ENCODE data around the gene FALEC.

Gene FALEC

DNA sequence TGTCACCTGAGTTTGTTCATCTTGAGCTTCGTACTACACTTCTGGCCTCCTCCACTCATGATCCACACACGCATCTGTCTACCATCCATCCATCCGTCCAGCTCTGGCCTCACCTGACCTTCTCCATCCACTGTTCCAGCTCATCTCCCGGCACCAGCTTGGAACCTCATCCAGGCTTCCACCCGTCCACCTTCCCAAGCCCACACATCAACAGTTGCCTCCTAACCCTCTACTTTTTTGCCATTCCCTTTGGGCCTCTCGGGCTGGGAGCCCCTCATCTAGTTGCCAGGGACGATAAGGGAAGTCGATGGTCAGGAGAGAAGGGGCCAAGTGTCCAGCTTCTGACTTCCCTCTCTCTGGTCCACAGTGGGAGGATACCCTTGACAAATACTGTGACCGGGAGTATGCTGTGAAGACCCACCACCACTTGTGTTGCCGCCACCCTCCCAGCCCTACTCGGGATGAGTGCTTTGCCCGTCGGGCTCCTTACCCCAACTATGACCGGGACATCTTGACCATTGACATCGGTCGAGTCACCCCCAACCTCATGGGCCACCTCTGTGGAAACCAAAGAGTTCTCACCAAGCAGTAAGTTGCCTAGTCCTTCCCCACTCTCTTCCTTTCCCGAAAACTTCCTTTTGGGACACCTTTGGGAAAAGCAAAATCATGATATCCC, 3.4 kb upstream of the FALEC start:
- H3K27ac ChIP-seq: no peak overlapping the region
- TF ChIP-seq ZFX (IDR thresholded peaks at IDR 0.05): no peak

DNA sequence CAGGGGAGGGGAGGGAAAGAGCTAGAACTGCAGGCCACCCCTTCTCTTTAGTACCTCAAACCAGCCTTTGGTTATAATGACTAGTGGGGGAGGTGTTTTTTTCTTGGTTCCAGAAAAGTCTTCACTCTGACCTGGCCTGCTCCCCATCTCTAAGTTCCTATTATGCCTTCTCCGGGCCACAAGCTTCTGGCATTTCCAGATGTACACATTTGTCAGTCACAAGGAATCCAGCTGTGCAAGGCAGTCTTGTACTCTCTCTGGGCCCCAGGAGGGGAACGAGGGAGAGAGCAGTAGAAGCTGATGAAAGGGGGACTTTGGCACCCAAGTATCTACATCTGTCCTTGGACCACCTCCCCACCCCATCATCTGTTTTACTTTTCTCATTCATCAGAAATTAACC, 2.7 kb upstream of the FALEC start:
- no peak for TF ChIP-seq ZFX (IDR thresholded peaks at IDR 0.05)
- TF ChIP-seq, protein P1, sequence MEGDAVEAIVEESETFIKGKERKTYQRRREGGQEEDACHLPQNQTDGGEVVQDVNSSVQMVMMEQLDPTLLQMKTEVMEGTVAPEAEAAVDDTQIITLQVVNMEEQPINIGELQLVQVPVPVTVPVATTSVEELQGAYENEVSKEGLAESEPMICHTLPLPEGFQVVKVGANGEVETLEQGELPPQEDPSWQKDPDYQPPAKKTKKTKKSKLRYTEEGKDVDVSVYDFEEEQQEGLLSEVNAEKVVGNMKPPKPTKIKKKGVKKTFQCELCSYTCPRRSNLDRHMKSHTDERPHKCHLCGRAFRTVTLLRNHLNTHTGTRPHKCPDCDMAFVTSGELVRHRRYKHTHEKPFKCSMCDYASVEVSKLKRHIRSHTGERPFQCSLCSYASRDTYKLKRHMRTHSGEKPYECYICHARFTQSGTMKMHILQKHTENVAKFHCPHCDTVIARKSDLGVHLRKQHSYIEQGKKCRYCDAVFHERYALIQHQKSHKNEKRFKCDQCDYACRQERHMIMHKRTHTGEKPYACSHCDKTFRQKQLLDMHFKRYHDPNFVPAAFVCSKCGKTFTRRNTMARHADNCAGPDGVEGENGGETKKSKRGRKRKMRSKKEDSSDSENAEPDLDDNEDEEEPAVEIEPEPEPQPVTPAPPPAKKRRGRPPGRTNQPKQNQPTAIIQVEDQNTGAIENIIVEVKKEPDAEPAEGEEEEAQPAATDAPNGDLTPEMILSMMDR (conservative IDR thresholded peaks at IDR 0.05): no peak
- no peak overlapping the region for H3K27ac ChIP-seq

DNA sequence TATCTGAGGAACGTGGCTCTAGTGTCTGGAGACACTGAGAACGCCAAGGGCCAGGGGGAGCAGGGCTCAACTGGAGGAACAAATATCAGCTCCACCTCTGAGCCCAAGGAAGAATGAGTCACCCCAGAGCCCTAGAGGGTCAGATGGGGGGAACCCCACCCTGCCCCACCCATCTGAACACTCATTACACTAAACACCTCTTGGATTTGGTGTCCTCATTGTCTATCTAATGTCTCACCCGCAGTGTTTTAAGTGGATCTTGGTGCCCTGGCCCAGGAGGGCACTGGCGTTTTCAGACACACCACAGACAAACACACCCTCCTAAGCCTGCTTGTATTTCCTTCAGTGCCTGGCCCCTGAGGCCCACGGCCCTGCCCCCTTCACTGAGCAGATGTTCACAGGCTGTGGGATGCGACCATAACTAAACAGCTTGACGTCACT, 2.2 kb upstream of the FALEC start:
- H3K27ac ChIP-seq: no peak overlapping the region
- no peak for TF ChIP-seq ZFX (IDR thresholded peaks at IDR 0.05)
- TF ChIP-seq, protein P1 (conservative IDR thresholded peaks at IDR 0.05): no peak

DNA sequence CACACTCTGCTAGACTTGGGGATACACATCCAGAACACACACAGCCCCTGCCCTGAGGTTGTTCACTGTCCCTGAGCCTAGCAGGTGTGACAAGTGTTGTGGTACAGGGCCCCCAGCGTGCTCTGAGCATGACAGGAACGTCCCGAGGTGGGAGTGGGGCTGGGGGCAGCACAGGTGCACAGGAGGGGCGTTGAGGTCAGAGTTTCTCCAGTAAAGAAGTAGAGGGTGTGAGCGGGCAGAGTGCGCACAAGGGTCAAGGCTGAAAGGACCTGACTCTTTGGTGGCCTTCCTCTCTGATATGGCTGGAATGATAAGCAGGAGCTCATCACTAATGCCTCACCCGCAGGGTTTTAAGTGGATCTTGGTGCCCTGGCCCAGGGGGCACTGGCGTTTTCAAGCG, 1.3 kb upstream of the FALEC start:
- H3K27ac ChIP-seq: peak overlapping the region; percentile 75; the same call in 1 of the 2 replicates
- no peak for TF ChIP-seq ZFX (IDR thresholded peaks at IDR 0.05)
- TF ChIP-seq, protein P1 (conservative IDR thresholded peaks at IDR 0.05): no peak

DNA sequence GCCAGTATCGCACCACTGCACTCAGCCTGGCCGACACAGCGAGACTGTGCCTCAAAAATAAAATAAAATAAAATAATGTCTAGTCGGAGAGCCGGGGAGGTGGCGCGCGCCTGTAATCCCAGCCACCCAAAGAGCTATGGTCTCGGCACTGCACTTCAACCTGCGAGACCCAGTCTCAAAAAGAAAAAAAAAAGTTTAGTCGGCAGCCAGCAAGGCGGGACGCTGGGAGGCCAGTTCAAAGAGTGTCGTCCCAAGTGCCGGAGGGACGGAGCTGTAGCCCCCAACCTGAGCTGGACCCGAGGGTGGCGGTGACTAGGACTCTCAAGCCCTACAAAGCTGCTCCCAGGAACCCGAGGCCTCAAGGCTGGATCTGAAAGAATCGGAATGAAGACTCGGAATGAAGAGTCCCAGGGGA, 632 bp upstream of the FALEC start:
- TF ChIP-seq, protein P1 (conservative IDR thresholded peaks at IDR 0.05): no peak
- TF ChIP-seq ZFX (IDR thresholded peaks at IDR 0.05): no peak
- H3K27ac ChIP-seq: peak overlapping the region; percentile 75

DNA sequence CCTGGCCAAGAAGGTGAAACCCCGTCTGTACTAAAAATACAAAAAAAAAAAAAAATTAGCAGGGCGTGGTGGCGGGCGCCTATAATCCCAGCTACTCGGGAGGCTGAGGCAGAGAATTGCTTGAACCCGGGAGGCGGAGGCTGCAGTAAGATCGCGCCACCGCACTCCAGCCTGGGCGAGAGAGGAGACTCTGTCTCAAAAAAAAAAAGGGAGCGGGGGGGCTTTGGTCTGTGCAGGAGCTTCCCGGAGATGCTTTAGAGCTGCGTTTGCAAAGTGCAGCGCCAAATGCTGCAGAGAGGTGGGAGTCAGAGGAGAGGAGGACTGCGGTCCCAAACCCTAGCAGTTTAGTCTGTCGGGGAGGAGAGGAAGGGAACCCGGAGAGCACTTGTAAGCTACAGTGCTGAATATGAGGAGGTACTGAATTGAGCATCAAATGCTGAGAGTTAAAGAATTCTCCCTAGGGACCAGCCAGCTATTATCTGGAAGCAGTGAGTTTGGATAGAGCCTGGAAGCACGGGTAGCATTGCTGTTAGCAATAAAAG, 569 bp downstream of the FALEC start:
- peak overlapping the region; percentile 75 for H3K27ac ChIP-seq
- no peak for TF ChIP-seq ZFX (IDR thresholded peaks at IDR 0.05)
- TF ChIP-seq, protein P1 (conservative IDR thresholded peaks at IDR 0.05): no peak

DNA sequence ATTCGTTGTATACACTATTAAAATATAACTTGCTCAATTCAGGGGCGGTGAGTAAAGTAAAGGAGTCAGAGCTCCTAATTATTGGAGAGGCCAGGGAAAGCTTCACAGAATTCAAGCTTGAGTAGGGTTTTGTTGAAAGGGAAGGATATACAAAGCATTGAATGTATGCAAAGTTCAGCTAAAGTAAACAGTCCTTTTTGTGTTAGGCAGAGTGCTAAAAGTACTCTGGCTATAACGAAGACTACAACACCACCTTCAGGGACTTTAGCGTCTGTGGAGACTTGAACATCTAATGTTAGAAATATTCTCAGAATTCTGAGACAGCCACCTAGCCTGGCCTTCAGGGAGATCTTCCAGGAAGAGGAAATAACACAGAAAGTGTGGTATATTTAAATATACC, 1.1 kb downstream of the FALEC start:
- TF ChIP-seq, protein P1 (conservative IDR thresholded peaks at IDR 0.05): no peak
- no peak for TF ChIP-seq ZFX (IDR thresholded peaks at IDR 0.05)
- H3K27ac ChIP-seq: no peak overlapping the region
